K562 (cell line): ENCODE measurements around the gene SGSM2. TPM values are rescaled to one million over a fixed set of nuclear protein-coding genes. Genes with fewer than 3 reads are reported as not detected.

Experiments
- CREB1 ChIP-seq, 2 experiments: sonication (generic) in 1 of 2; formaldehyde crosslinking in 1 of 2; IDR thresholded peaks; 2 replicates each; pipeline versions ENCODE4 v1.6.1 to v1.8.0; 2012 to 2022; ENCODE audit warnings: inconsistent platforms in 1 of 2, mild to moderate bottlenecking in 1 of 2, missing genetic modification reagents in 1 of 2, moderate library complexity in 1 of 2
- CSDE1 ChIP-seq, 2 experiments: fragments of 450-650 bp; IDR thresholded peaks; 2 replicates each; pipeline ENCODE4 v1.6.1; 2016; ENCODE audit warnings: mild to moderate bottlenecking in 1 of 2
- GABPB1 ChIP-seq: sonication (generic); formaldehyde crosslinking; IDR thresholded peaks from 2 replicates; pipeline ENCODE4 v1.8.0; 2022; ENCODE audit warnings: mild to moderate bottlenecking, missing genetic modification reagents
- GTF2F1 ChIP-seq: IDR thresholded peaks from 2 replicates; pipeline ENCODE4 v1.6.1; 2011; ENCODE audit warnings: low read depth, low read length, improper control_type of control experiment
- KLF13 ChIP-seq: fragments of 450-650 bp; IDR thresholded peaks from 2 replicates; pipeline ENCODE4 v1.6.1; 2016; ENCODE audit warnings: missing genetic modification characterization, low read depth, mild to moderate bottlenecking, missing compliant biosample characterization, moderate library complexity, borderline replicate concordance
- NR2C2 ChIP-seq, 2 experiments: fragments of 200-800 bp in 1 of 2; sonication (Bioruptor generic) in 1 of 2; sonication (generic) in 1 of 2; formaldehyde crosslinking in 1 of 2; IDR thresholded peaks; 2 replicates each; pipeline versions ENCODE4 v1.6.1 to v1.8.0; 2016 to 2022; ENCODE audit warnings: mild to moderate bottlenecking in 1 of 2, missing compliant biosample characterization in 1 of 2, missing genetic modification characterization in 1 of 2, missing genetic modification reagents in 1 of 2
- RBM25 ChIP-seq: fragments of 200-400 bp; formaldehyde crosslinking; IDR thresholded peaks from 2 replicates; pipeline ENCODE4 v1.6.1; 2018; ENCODE audit warnings: low read length, low read depth, moderate library complexity; ENCODE audit not compliant: severe bottlenecking
- SMARCA5 ChIP-seq: fragments of 450-650 bp; IDR thresholded peaks from 2 replicates; pipeline ENCODE4 v1.6.1; 2016
- ZFX ChIP-seq: sonication (generic); formaldehyde crosslinking; IDR thresholded peaks from 2 replicates; pipeline ENCODE4 v1.8.0; 2022; ENCODE audit warnings: mild to moderate bottlenecking, missing genetic modification reagents, moderate library complexity
- polyA plus RNA-seq, 8 experiments: library from polyadenylated mRNA; depleted of rRNA in 4 of 8; stranded (reverse) in 5 of 8; unstranded in 3 of 8; fragments of >200 nt; fragmentation: Nextera tagmentation in 2 of 8; fragmentation: Illumina TruSeq in 1 of 8; extraction: Ambion mirVana in 2 of 8; extraction: Trizol in 1 of 8; gene quantifications; 2 replicates each; pipeline versions ENCODE4 v1.2.1 to v1.2.3, GENCODE V29; 2011 to 2014; ENCODE audit warnings: inconsistent platforms in 1 of 8, missing spikeins in 1 of 8
- total RNA-seq, 7 experiments: library from RNA; depleted of rRNA in 6 of 7; stranded (reverse); fragments of >200 nt in 6 of 7; fragmentation: Illumina TruSeq in 2 of 7; extraction: Trizol in 2 of 7; gene quantifications; 2 replicates each; pipeline versions ENCODE4 v1.2.1 to v1.2.3, GENCODE V29; 2011 to 2021; ENCODE audit warnings: low replicate concordance in 1 of 7
- TF ChIP-seq, protein P1 (sequence below): fragments of 450-650 bp; IDR thresholded peaks from 2 replicates; pipeline ENCODE4 v1.6.1; 2016; ENCODE audit warnings: low read depth
- TF ChIP-seq, protein P2 (sequence below): fragments of 450-650 bp; IDR thresholded peaks from 2 replicates; pipeline ENCODE4 v1.6.1; 2017; ENCODE audit warnings: mild to moderate bottlenecking, moderate library complexity
- TF ChIP-seq, protein P3 (sequence below): fragments of 250-450 bp; sonication (Bioruptor Pico); IDR thresholded peaks from 2 replicates; pipeline ENCODE4 v1.8.0; 2021; ENCODE audit warnings: moderate library complexity, mild to moderate bottlenecking, inconsistent platforms
- TF ChIP-seq, protein P4 (sequence below): sonication (generic); formaldehyde crosslinking; IDR thresholded peaks from 2 replicates; pipeline ENCODE4 v1.8.0; 2022; ENCODE audit warnings: missing genetic modification reagents, mild to moderate bottlenecking, moderate library complexity, borderline replicate concordance

SGSM2 gene
- total and polyA plus RNA-seq, 9 of the 15 experiments (the other 6 are each of a cell fraction or from before 2014, with no cell fraction given) = 0.20 to 26.3 (median 14.8) TPM

DNA sequence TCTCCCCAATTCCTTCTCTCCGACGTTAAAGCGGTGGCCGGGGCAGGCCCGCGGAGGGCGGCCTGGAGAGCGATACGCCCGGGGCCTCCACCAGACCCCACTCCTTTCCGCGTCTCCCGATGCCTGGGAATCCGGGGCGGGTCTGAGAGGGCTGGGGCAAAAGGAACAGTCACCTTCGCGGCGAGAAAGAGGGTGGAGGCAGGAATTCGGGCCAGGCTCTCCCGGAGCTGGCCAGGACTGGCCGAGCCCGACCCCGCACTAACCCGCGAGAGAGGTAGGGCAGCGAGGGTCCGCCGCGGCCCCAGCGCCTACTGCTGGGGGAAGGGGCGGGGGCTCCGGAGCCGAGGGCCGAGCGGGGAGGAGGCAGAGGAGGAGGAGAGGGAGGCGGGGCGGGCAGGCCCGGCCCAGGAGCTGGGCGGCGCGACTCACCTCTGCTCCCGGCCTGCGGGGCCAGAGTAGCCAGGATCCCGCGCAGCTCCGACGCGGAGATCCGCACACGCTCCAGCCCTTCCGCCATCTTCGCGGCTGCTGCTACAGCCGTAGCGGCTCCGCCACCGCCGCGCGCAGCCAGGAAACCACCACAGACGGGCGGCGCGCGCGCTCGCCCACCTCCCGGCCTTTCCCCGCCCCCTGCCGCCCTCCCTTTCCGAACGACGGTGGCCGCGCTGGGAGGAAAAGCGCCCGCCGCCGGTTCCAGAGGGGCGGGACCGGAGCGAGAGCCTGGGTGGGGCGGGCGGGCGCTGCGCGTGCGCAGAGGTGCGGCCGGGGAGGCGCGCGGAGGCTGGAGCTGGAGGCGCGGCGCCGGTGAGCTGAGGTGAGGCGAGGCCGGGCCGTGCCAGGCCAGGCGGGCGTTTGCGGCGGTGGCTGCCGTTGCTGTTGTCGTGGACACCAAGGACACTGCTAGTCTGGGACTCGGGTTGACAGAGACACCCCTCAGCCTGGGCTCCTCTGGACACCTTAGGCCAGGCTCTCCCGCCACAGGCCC is 33.8 kb upstream of the SGSM2 start, which contains the start of the genes SMG6 and SRR (continued):
- TF ChIP-seq, protein P1, sequence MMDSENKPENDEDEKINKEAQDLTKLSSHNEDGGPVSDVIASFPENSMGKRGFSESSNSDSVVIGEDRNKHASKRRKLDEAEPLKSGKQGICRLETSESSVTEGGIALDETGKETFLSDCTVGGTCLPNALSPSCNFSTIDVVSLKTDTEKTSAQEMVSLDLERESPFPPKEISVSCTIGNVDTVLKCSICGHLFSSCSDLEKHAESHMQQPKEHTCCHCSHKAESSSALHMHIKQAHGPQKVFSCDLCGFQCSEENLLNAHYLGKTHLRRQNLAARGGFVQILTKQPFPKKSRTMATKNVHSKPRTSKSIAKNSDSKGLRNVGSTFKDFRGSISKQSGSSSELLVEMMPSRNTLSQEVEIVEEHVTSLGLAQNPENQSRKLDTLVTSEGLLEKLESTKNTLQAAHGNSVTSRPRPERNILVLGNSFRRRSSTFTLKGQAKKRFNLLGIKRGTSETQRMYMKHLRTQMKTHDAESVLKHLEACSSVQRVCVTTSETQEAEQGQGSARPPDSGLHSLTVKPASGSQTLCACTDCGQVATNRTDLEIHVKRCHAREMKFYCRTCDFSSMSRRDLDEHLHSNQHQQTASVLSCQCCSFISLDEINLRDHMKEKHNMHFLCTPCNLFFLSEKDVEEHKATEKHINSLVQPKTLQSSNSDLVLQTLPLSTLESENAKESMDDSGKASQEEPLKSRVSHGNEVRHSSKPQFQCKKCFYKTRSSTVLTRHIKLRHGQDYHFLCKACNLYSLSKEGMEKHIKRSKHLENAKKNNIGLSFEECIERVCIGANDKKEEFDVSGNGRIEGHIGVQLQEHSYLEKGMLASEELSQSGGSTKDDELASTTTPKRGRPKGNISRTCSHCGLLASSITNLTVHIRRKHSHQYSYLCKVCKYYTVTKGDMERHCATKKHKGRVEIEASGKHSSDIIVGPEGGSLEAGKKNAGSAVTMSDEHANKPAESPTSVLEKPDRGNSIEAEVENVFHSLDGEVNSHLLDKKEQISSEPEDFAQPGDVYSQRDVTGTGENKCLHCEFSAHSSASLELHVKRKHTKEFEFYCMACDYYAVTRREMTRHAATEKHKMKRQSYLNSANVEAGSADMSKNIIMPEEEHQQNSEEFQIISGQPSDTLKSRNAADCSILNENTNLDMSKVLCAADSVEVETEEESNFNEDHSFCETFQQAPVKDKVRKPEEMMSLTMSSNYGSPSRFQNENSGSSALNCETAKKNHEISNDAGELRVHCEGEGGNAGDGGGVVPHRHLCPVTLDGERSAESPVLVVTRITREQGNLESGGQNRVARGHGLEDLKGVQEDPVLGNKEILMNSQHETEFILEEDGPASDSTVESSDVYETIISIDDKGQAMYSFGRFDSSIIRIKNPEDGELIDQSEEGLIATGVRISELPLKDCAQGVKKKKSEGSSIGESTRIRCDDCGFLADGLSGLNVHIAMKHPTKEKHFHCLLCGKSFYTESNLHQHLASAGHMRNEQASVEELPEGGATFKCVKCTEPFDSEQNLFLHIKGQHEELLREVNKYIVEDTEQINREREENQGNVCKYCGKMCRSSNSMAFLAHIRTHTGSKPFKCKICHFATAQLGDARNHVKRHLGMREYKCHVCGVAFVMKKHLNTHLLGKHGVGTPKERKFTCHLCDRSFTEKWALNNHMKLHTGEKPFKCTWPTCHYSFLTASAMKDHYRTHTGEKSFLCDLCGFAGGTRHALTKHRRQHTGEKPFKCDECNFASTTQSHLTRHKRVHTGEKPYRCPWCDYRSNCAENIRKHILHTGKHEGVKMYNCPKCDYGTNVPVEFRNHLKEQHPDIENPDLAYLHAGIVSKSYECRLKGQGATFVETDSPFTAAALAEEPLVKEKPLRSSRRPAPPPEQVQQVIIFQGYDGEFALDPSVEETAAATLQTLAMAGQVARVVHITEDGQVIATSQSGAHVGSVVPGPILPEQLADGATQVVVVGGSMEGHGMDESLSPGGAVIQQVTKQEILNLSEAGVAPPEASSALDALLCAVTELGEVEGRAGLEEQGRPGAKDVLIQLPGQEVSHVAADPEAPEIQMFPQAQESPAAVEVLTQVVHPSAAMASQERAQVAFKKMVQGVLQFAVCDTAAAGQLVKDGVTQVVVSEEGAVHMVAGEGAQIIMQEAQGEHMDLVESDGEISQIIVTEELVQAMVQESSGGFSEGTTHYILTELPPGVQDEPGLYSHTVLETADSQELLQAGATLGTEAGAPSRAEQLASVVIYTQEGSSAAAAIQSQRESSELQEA = peak; percentile 90
- TF ChIP-seq, protein P2, sequence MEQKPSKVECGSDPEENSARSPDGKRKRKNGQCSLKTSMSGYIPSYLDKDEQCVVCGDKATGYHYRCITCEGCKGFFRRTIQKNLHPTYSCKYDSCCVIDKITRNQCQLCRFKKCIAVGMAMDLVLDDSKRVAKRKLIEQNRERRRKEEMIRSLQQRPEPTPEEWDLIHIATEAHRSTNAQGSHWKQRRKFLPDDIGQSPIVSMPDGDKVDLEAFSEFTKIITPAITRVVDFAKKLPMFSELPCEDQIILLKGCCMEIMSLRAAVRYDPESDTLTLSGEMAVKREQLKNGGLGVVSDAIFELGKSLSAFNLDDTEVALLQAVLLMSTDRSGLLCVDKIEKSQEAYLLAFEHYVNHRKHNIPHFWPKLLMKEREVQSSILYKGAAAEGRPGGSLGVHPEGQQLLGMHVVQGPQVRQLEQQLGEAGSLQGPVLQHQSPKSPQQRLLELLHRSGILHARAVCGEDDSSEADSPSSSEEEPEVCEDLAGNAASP = no peak
- no peak for TF ChIP-seq SMARCA5
- TF ChIP-seq KLF13 (tag) = no peak
- no peak for TF ChIP-seq GTF2F1
- TF ChIP-seq ZFX (CRISPR knock-in tag) = peak; percentile 91
- TF ChIP-seq CSDE1 (IDR thresholded peaks at IDR 0.05) = no peak
- no peak for TF ChIP-seq CREB1 (IDR thresholded peaks at IDR 0.05)
- no peak for TF ChIP-seq CREB1 (CRISPR knock-in tag; IDR thresholded peaks at IDR 0.05)
- TF ChIP-seq, protein P3, sequence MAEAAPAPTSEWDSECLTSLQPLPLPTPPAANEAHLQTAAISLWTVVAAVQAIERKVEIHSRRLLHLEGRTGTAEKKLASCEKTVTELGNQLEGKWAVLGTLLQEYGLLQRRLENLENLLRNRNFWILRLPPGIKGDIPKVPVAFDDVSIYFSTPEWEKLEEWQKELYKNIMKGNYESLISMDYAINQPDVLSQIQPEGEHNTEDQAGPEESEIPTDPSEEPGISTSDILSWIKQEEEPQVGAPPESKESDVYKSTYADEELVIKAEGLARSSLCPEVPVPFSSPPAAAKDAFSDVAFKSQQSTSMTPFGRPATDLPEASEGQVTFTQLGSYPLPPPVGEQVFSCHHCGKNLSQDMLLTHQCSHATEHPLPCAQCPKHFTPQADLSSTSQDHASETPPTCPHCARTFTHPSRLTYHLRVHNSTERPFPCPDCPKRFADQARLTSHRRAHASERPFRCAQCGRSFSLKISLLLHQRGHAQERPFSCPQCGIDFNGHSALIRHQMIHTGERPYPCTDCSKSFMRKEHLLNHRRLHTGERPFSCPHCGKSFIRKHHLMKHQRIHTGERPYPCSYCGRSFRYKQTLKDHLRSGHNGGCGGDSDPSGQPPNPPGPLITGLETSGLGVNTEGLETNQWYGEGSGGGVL (CRISPR knock-in tag) = no peak
- TF ChIP-seq RBM25 = peak; percentile 89
- no peak for TF ChIP-seq NR2C2 (CRISPR knock-in tag; IDR thresholded peaks at IDR 0.05)
- TF ChIP-seq NR2C2 (tag; IDR thresholded peaks at IDR 0.05) = peak; percentile 41; the same call in 1 of the 2 replicates
- TF ChIP-seq, protein P4, sequence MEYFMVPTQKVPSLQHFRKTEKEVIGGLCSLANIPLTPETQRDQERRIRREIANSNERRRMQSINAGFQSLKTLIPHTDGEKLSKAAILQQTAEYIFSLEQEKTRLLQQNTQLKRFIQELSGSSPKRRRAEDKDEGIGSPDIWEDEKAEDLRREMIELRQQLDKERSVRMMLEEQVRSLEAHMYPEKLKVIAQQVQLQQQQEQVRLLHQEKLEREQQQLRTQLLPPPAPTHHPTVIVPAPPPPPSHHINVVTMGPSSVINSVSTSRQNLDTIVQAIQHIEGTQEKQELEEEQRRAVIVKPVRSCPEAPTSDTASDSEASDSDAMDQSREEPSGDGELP (CRISPR knock-in tag) = peak; percentile 58; the same call in 1 of the 2 replicates
- 0 out of 2 replicates have a peak, but pooled peaks have one; percentile 41 for TF ChIP-seq GABPB1 (CRISPR knock-in tag)
